PC-9 (cell line): ENCODE measurements around the gene BRD9.

ENCODE experiments used
- EZH2 ChIP-seq: fragments of 200-600 bp; sonication (generic); IDR thresholded peaks from 2 replicates; pipeline ENCODE4 v1.8.0; 2017; ENCODE audit warnings: antibody characterized with exemption, low read depth
- TF ChIP-seq, protein P1 (sequence below): fragments of 200-600 bp; sonication (generic); conservative IDR thresholded peaks from 2 replicates; pipeline ENCODE4 v1.6.1; 2017; ENCODE audit warnings: mixed run types, antibody characterized with exemption, mild to moderate bottlenecking, moderate library complexity

DNA sequence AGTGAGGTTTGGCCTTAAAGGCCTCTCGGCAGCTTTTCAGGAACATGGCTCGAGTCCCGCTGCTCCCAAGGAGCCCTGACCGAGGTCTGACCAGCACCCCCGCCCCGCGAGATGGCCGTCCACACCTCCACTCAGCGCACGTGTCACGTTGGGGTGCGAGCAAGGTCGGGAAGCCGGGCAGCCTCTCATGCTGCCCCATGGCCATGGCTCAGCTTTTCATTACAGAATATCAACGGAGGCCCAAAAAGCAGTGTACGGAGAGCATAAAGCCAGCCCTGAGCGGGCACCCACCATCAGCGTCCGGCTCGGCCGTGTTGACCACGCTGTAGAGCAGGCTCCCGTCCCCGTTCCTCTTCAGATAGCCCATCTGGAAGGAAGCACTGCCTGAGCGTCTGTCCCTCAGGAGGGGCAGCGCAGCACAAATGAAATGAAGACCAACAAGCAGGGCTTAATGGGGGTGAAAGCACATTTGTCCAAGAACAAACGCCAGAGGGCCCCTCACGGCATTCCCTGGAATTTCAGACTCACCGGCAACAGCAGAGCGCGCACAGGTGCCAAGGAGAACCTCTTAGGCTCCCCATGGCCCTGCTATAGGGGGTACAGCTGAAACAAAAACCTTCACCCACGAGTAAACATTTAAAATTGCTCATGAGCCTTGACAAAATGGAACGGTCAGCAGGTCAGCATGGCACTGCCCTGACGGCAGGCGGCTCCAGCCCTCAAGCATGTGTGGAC is 11.6 kb downstream of the BRD9 start:
- TF ChIP-seq, protein P1, sequence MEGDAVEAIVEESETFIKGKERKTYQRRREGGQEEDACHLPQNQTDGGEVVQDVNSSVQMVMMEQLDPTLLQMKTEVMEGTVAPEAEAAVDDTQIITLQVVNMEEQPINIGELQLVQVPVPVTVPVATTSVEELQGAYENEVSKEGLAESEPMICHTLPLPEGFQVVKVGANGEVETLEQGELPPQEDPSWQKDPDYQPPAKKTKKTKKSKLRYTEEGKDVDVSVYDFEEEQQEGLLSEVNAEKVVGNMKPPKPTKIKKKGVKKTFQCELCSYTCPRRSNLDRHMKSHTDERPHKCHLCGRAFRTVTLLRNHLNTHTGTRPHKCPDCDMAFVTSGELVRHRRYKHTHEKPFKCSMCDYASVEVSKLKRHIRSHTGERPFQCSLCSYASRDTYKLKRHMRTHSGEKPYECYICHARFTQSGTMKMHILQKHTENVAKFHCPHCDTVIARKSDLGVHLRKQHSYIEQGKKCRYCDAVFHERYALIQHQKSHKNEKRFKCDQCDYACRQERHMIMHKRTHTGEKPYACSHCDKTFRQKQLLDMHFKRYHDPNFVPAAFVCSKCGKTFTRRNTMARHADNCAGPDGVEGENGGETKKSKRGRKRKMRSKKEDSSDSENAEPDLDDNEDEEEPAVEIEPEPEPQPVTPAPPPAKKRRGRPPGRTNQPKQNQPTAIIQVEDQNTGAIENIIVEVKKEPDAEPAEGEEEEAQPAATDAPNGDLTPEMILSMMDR, result no peak
- TF ChIP-seq EZH2, result no peak
